H1 (cell line): ENCODE data around the gene MAS1. TPM values are rescaled to one million over a fixed set of nuclear protein-coding genes. Genes with fewer than 3 reads are reported as not detected.
A peak's percentile ranks its signal among the peaks of the same experiment; 100 is the strongest.
"Not testable (repeated sequence)": the region's sequence is repeated elsewhere in the genome, so short reads cannot be mapped to it uniquely, and the experiment has no call there.

Source experiments
- CTCF ChIA-PET: fragments of 300-600 bp; sonication (Branson Sonifier 250); formaldehyde crosslinking; loops from one replicate; lab custom pipeline; 2021; ENCODE audit not compliant: partially characterized antibody; lab: Charles Lee
- POLR2A ChIA-PET: fragments of 300-600 bp; sonication (Branson Sonifier 250); formaldehyde crosslinking; loops from one replicate; lab custom pipeline; 2021; ENCODE audit warnings: inconsistent platforms; ENCODE audit not compliant: partially characterized antibody; lab: Charles Lee
- DNase-seq, 2 experiments: peaks; one replicate each; pipeline versions ENCODE4 v3.0.0 to v3.0.0-alpha.2; 2010 to 2022; ENCODE audit warnings: low spot score in 2 of 2, low read depth in 1 of 2, mixed read lengths in 1 of 2
- FAIRE-seq: peaks from 2 replicates; lab custom pipeline; 2011; peaks lifted over from hg19 to GRCh38; lab: Jason Lieb, UNC
- H2AFZ ChIP-seq: 2 replicates; pipeline ENCODE4 v1.8.1; 2012; ENCODE audit warnings: low read length, inconsistent platforms
- H2AK5ac ChIP-seq: 2 replicates; pipeline ENCODE4 v1.6.1; 2013; ENCODE audit warnings: low read depth, low read length
- H2BK120ac ChIP-seq: replicated peaks from 2 replicates; pipeline ENCODE3; 2013; ENCODE audit warnings: low read depth, low read length, inconsistent platforms
- H2BK12ac ChIP-seq: 2 replicates; pipeline ENCODE4 v1.6.1; 2013; ENCODE audit warnings: low read depth, low read length
- H2BK15ac ChIP-seq: 2 replicates; pipeline ENCODE4 v1.6.1; 2013; ENCODE audit warnings: low read length
- H2BK20ac ChIP-seq: 2 replicates; pipeline ENCODE4 v1.6.1; 2013; ENCODE audit warnings: low read length
- H2BK5ac ChIP-seq: 2 replicates; pipeline ENCODE4 v1.6.1; 2013; ENCODE audit warnings: low read depth, low read length
- H3K14ac ChIP-seq: 2 replicates; pipeline ENCODE4 v1.6.1; 2013; ENCODE audit warnings: inconsistent platforms; ENCODE audit not compliant: insufficient read length
- H3K18ac ChIP-seq: 2 replicates; pipeline ENCODE4 v1.6.1; 2013; ENCODE audit warnings: low read length; ENCODE audit errors: extremely low read depth
- H3K23ac ChIP-seq: 2 replicates; pipeline ENCODE4 v1.6.1; 2013; ENCODE audit warnings: inconsistent platforms; ENCODE audit not compliant: insufficient read length
- H3K23me2 ChIP-seq: 2 replicates; pipeline ENCODE4 v1.6.1; 2013; ENCODE audit warnings: low read depth, low read length
- H3K27ac ChIP-seq: 2 replicates; pipeline ENCODE4 v1.6.1; 2011; ENCODE audit warnings: low read depth, low read length, inconsistent platforms
- H3K27me3 ChIP-seq, 4 experiments: replicated peaks in 1 of 4; 1 replicate in 1 of 4; 2 replicates in 3 of 4; pipeline versions ENCODE4 v1.6.1 to v1.8.1; 2011 to 2013; ENCODE audit warnings: low read length in 3 of 4, mild to moderate bottlenecking in 3 of 4, inconsistent platforms in 2 of 4, mixed read lengths in 2 of 4, moderate library complexity in 1 of 4; ENCODE audit not compliant: control insufficient read depth in 3 of 4, insufficient read depth in 3 of 4; ENCODE audit errors: extremely low read depth in 1 of 4
- H3K36me3 ChIP-seq, 4 experiments: 2 replicates each; pipeline versions ENCODE4 v1.6.1 to v1.8.1; 2011 to 2013; ENCODE audit warnings: mild to moderate bottlenecking in 4 of 4, low read length in 3 of 4, moderate library complexity in 2 of 4, control low read depth in 1 of 4, inconsistent platforms in 1 of 4; ENCODE audit not compliant: insufficient read depth in 4 of 4, control insufficient read depth in 2 of 4
- H3K4ac ChIP-seq: replicated peaks from 2 replicates; pipeline ENCODE3; 2013; ENCODE audit warnings: low read length, low read depth, mixed read lengths, inconsistent platforms; ENCODE audit not compliant: insufficient read length
- H3K4me1 ChIP-seq, 4 experiments: replicated peaks in 1 of 4; 1 replicate in 1 of 4; 2 replicates in 3 of 4; pipeline versions ENCODE4 v1.6.1 to v1.8.1; 2011 to 2013; ENCODE audit warnings: low read length in 3 of 4, inconsistent platforms in 2 of 4, mixed read lengths in 1 of 4; ENCODE audit not compliant: insufficient read depth in 4 of 4, control insufficient read depth in 3 of 4
- H3K4me2 ChIP-seq, 2 experiments: 2 replicates each; pipeline versions ENCODE4 v1.6.1 to v1.8.1; 2011 to 2013; ENCODE audit warnings: low read depth in 2 of 2, low read length in 2 of 2, control low read depth in 1 of 2, inconsistent platforms in 1 of 2, mild to moderate bottlenecking in 1 of 2; ENCODE audit not compliant: insufficient read depth in 1 of 2
- H3K4me3 ChIP-seq, 4 experiments: fragments of 200-600, 300-600 bp in 1 of 4; sonication (generic), shearing (Covaris generic), sonication (Bioruptor Twin) in 1 of 4; 2 replicates each; pipeline versions ENCODE4 v1.5.1 to v1.8.1; 2011 to 2016; ENCODE audit warnings: low read length in 4 of 4, low read depth in 3 of 4, control low read depth in 2 of 4, inconsistent platforms in 2 of 4, mild to moderate bottlenecking in 2 of 4, mixed read lengths in 1 of 4, moderate library complexity in 1 of 4; ENCODE audit not compliant: insufficient read depth in 2 of 4; ENCODE audit errors: extremely low read depth in 1 of 4
- H3K56ac ChIP-seq: replicated peaks from 2 replicates; pipeline ENCODE3; 2013; ENCODE audit warnings: low read depth, mild to moderate bottlenecking, mixed read lengths, low read length, inconsistent platforms; ENCODE audit not compliant: insufficient read length
- H3K79me1 ChIP-seq: 2 replicates; pipeline ENCODE4 v1.6.1; 2013; ENCODE audit warnings: low read depth, low read length, control low read depth
- H3K79me2 ChIP-seq, 2 experiments: 2 replicates each; pipeline versions ENCODE4 v1.6.1 to v1.8.1; 2012 to 2013; ENCODE audit warnings: low read length in 2 of 2, mild to moderate bottlenecking in 2 of 2, inconsistent platforms in 1 of 2; ENCODE audit not compliant: insufficient read depth in 2 of 2, control insufficient read depth in 1 of 2
- H3K9ac ChIP-seq, 4 experiments: replicated peaks in 1 of 4; 1 replicate in 1 of 4; 2 replicates in 3 of 4; pipeline versions ENCODE4 v1.6.1 to v1.8.1; 2011 to 2013; ENCODE audit warnings: low read depth in 3 of 4, low read length in 3 of 4, control low read depth in 2 of 4, mild to moderate bottlenecking in 2 of 4, moderate library complexity in 2 of 4, inconsistent platforms in 1 of 4; ENCODE audit errors: extremely low read depth in 1 of 4
- H3K9me3 ChIP-seq, 2 experiments: 2 replicates each; pipeline versions ENCODE4 v1.6.1 to v1.8.1; 2012 to 2013; ENCODE audit warnings: mild to moderate bottlenecking in 2 of 2, moderate library complexity in 2 of 2, control low read depth in 1 of 2, inconsistent platforms in 1 of 2, low read depth in 1 of 2, low read length in 1 of 2, mixed read lengths in 1 of 2; ENCODE audit not compliant: insufficient read depth in 2 of 2
- H4K20me1 ChIP-seq, 2 experiments: replicated peaks in 1 of 2; 2 replicates each; pipeline versions ENCODE3 to v1.8.1; 2011 to 2013; ENCODE audit warnings: inconsistent platforms in 2 of 2, low read length in 2 of 2, mild to moderate bottlenecking in 1 of 2; ENCODE audit not compliant: insufficient read depth in 2 of 2, control insufficient read depth in 1 of 2
- H4K5ac ChIP-seq: 2 replicates; pipeline ENCODE4 v1.6.1; 2013; ENCODE audit warnings: low read length, low read depth, mixed read lengths, inconsistent platforms; ENCODE audit not compliant: insufficient read length
- H4K8ac ChIP-seq: 2 replicates; pipeline ENCODE4 v1.8.0; 2013; ENCODE audit warnings: mild to moderate bottlenecking, moderate library complexity, low read length, inconsistent platforms; ENCODE audit not compliant: insufficient read depth; ENCODE audit errors: extremely low read depth
- H4K91ac ChIP-seq: replicated peaks from 2 replicates; pipeline ENCODE3; 2013; ENCODE audit warnings: low read length, mixed read lengths, inconsistent platforms; ENCODE audit not compliant: insufficient read length
- CREB1 ChIP-seq: IDR thresholded peaks from 2 replicates; pipeline ENCODE4 v1.6.1; 2012; ENCODE audit warnings: inconsistent platforms
- KDM1A ChIP-seq: fragments of 200-600, 300-600 bp; sonication (generic); IDR thresholded peaks from 2 replicates; pipeline ENCODE4 v1.7.1; 2016; ENCODE audit warnings: mild to moderate bottlenecking, low read length, borderline replicate concordance
- RAD21 ChIP-seq, 2 experiments: IDR thresholded peaks in 1 of 2; conservative IDR thresholded peaks in 1 of 2; 2 replicates each; pipeline ENCODE4 v1.6.1; 2011; ENCODE audit warnings: low read depth in 2 of 2, low read length in 2 of 2, improper control_type of control experiment in 1 of 2, inconsistent platforms in 1 of 2, mild to moderate bottlenecking in 1 of 2, moderate library complexity in 1 of 2
- WGBS, 2 experiments: shearing (Covaris generic) in 1 of 2; methylation state at CpG; one replicate each; pipeline versions ENCODE4 v1.1.6 to v1.1.7; 2013 to 2015; ENCODE audit warnings: low lambda C conversion rate in 2 of 2, mixed read lengths in 2 of 2, inconsistent platforms in 1 of 2, low coverage in 1 of 2, missing lambda C conversion rate in 1 of 2; ENCODE audit not compliant: insufficient replicate concordance in 2 of 2, insufficient coverage in 1 of 2, insufficient read length in 1 of 2; ENCODE audit errors: extremely low coverage in 1 of 2, missing lambda C conversion rate in 1 of 2; 5-methylcytosine and 5-hydroxymethylcytosine counted together
- polyA plus RNA-seq, 7 experiments: library from polyadenylated mRNA; depleted of rRNA in 3 of 7; stranded (reverse) in 5 of 7; unstranded in 2 of 7; fragments of >200 nt in 5 of 7; fragments of 200-250 nt in 2 of 7; gene quantifications; 1 replicate in 5 of 7; 2 replicates in 1 of 7; 4 replicates in 1 of 7; pipeline versions ENCODE4 v1.2.1 to v1.2.3, GENCODE V29; 2011 to 2013; ENCODE audit warnings: missing spikeins in 2 of 7, mixed read lengths in 2 of 7
- total RNA-seq: library from RNA; stranded (reverse); fragmentation: NEBNext Ultra II Directional; extraction: Animal tissue kit (Norgen Biotek cat#: 25700); gene quantifications from 2 replicates; pipeline ENCODE4 v1.2.1, GENCODE V29; 2021
- TF ChIP-seq, protein P1 (sequence below), 3 experiments: IDR thresholded peaks; 1 replicate in 2 of 3; 2 replicates in 1 of 3; pipeline versions ENCODE4 v1.5.1 to v1.6.1; 2011; ENCODE audit warnings: low read length in 3 of 3, mild to moderate bottlenecking in 3 of 3, inconsistent platforms in 2 of 3, low read depth in 1 of 3, moderate library complexity in 1 of 3; ENCODE audit not compliant: insufficient read depth in 1 of 3; ENCODE audit errors: control extremely low read depth in 1 of 3

MAS1 gene
- total and polyA plus RNA-seq, 2 of the 8 experiments (the other 6 are each of a cell fraction or from before 2014, with no cell fraction given): 0.02 TPM; not detected in 1

DNA sequence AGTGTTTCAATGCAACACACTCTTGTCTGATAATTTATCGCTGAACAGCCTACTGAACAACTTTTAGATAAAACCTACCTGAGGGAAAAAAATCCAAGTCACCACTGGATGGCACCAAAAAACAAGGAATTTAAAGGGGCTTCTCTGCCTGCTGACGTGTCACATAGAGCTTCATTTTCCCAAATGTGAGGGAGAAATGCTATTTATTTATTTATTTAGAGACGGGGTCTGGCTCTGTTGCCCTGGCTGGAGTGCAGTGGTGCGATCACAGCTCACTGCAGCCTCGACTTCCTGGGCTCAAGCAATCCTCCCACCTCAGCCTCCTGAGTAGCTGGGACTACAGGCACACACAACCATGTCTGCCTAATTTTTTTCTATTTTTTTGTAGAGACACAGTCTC lies 27.4 kb upstream of the MAS1 start:
- H3K9me3 ChIP-seq, DNase-seq, POLR2A ChIA-PET, H3K27me3 ChIP-seq, H2BK120ac ChIP-seq, H4K5ac ChIP-seq, H2BK20ac ChIP-seq, H3K9ac ChIP-seq, H3K4me2 ChIP-seq, H3K4me1 ChIP-seq, H3K27ac ChIP-seq, H2AFZ ChIP-seq, H3K23me2 ChIP-seq, H3K4ac ChIP-seq, H4K91ac ChIP-seq, H4K20me1 ChIP-seq, H3K56ac ChIP-seq, H3K36me3 ChIP-seq, H3K4me3 ChIP-seq, H2BK5ac ChIP-seq, H3K18ac ChIP-seq, H2BK12ac ChIP-seq, H3K79me1 ChIP-seq, H4K8ac ChIP-seq, H2AK5ac ChIP-seq, H3K14ac ChIP-seq, H2BK15ac ChIP-seq, H3K79me2 ChIP-seq, H3K23ac ChIP-seq: not testable (repeated sequence)
- FAIRE-seq: peak; percentile 70
- 51% methylated on average over 5 of the region's 5 CpGs; no CpG with 5 or more reads in 1 of the 2 experiments for WGBS, 2 experiments
- TF ChIP-seq, protein P1, sequence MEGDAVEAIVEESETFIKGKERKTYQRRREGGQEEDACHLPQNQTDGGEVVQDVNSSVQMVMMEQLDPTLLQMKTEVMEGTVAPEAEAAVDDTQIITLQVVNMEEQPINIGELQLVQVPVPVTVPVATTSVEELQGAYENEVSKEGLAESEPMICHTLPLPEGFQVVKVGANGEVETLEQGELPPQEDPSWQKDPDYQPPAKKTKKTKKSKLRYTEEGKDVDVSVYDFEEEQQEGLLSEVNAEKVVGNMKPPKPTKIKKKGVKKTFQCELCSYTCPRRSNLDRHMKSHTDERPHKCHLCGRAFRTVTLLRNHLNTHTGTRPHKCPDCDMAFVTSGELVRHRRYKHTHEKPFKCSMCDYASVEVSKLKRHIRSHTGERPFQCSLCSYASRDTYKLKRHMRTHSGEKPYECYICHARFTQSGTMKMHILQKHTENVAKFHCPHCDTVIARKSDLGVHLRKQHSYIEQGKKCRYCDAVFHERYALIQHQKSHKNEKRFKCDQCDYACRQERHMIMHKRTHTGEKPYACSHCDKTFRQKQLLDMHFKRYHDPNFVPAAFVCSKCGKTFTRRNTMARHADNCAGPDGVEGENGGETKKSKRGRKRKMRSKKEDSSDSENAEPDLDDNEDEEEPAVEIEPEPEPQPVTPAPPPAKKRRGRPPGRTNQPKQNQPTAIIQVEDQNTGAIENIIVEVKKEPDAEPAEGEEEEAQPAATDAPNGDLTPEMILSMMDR (IDR thresholded peaks at IDR 0.05; ENCODE audit: control extremely low read depth in 1 of 3, insufficient read depth in 1 of 3, low read depth in 1 of 3, low read length in 3 of 3): peak in 2 of 3 experiments; percentile 55 to 65; a peak in 3 of 4 replicates
- TF ChIP-seq RAD21 (IDR thresholded peaks at IDR 0.05 in 1 of 2, conservative IDR thresholded peaks at IDR 0.05 in 1 of 2; ENCODE audit: low read depth in 2 of 2, low read length in 2 of 2) (peak; percentile 90 to 91), KDM1A (0 out of 2 replicates have a peak, but pooled peaks have one; percentile 38), CREB1 (peak; percentile 51; the same call in 1 of the 2 replicates)
- CTCF ChIA-PET: interaction anchor here (0.7 to 2.0 kb wide), 29 partner anchors 8 to 594 kb away, joined by 3 to 32 read pairs (median 4); partner anchors contain the start of gene MAS1
